H1 (cell line): ENCODE measurements around the gene ASTN2. TPM values are rescaled to one million over a fixed set of nuclear protein-coding genes. Genes with fewer than 3 reads are reported as not detected.

Experiments used
- BRCA1 ChIP-seq: IDR thresholded peaks from 2 replicates; pipeline ENCODE4 v1.6.1; 2012; ENCODE audit warnings: low read depth, low read length, improper control_type of control experiment
- EZH2 ChIP-seq: fragments of 200-600 bp; sonication (generic); IDR thresholded peaks from 2 replicates; pipeline ENCODE4 v1.7.1; 2012; ENCODE audit warnings: low read depth, mild to moderate bottlenecking, moderate library complexity, low read length, inconsistent platforms; ENCODE audit not compliant: severe bottlenecking
- POLR2AphosphoS5 ChIP-seq: IDR thresholded peaks from 2 replicates; pipeline ENCODE4 v1.6.1; 2011; ENCODE audit warnings: low read depth, low read length
- polyA plus RNA-seq, 7 experiments: library from polyadenylated mRNA; depleted of rRNA in 3 of 7; stranded (reverse) in 5 of 7; unstranded in 2 of 7; fragments of >200 nt in 5 of 7; fragments of 200-250 nt in 2 of 7; gene quantifications; 1 replicate in 5 of 7; 2 replicates in 1 of 7; 4 replicates in 1 of 7; pipeline versions ENCODE4 v1.2.1 to v1.2.3, GENCODE V29; 2011 to 2013; ENCODE audit warnings: missing spikeins in 2 of 7, mixed read lengths in 2 of 7
- total RNA-seq: library from RNA; stranded (reverse); fragmentation: NEBNext Ultra II Directional; extraction: Animal tissue kit (Norgen Biotek cat#: 25700); gene quantifications from 2 replicates; pipeline ENCODE4 v1.2.1, GENCODE V29; 2021

The ASTN2 gene
- total and polyA plus RNA-seq, 2 of the 8 experiments (the other 6 are each of a cell fraction or from before 2014, with no cell fraction given) = 8.2 to 13.7 TPM

GRCh38 chr9:117284414-117284813, 130.4 kb downstream of the ASTN2 start (continued):
- TF ChIP-seq BRCA1 (no peak), POLR2AphosphoS5 (no peak), EZH2 (no peak)
